IPS-11a (cell line): Measurements from ENCODE around the gene ZNF454.

Experiments
- H3K4me3 ChIP-seq: one replicate; pipeline ENCODE4 v1.5.1; 2013; ENCODE audit warnings: low read depth, low read length, control low read depth

ZNF454 gene

GRCh38 chr5:178940569-178941360, at the start of gene ZNF454:
Gene ZNF454, plus strand, starts transcription at chr5:178941198. Its CDS starts 1,594 bp downstream, at chr5:178942792.
- H3K4me3 ChIP-seq, result peak within 1 kb of the TSS; percentile 53

- peak within 1 kb of the TSS; percentile 78 for H3K4me3 ChIP-seq
Measured at GRCh38 chr5:178895615-178896571, 45.1 kb upstream of the ZNF454 start, which contains the start of gene ZFP2. Gene ZFP2, plus strand, starts transcription at chr5:178895913. Its CDS starts 35,401 bp downstream, at chr5:178931314.

GRCh38 chr5:178899289-178899688, 41.7 kb upstream of the ZNF454 start:
- H3K4me3 ChIP-seq, result no peak overlapping the region

GRCh38 chr5:178902849-178903248, 38.1 kb upstream of the ZNF454 start:
- no peak overlapping the region for H3K4me3 ChIP-seq

- no peak overlapping the region for H3K4me3 ChIP-seq
Measured at GRCh38 chr5:178931846-178932760, 8.9 kb upstream of the ZNF454 start.

- H3K4me3 ChIP-seq, result peak overlapping the region; percentile 53
Measured at GRCh38 chr5:178941361-178941760, 363 bp downstream of the ZNF454 start.

GRCh38 chr5:178965465-178966055, 24.6 kb downstream of the ZNF454 start:
- no peak overlapping the region for H3K4me3 ChIP-seq

GRCh38 chr5:178981381-178981780, 40.4 kb downstream of the ZNF454 start:
- H3K4me3 ChIP-seq, result no peak overlapping the region

GRCh38 chr5:178982941-178983340, 41.9 kb downstream of the ZNF454 start:
- H3K4me3 ChIP-seq, result no peak overlapping the region

- no peak overlapping the region for H3K4me3 ChIP-seq
Measured at GRCh38 chr5:178983728-178984127, 42.7 kb downstream of the ZNF454 start.

- no peak overlapping the region for H3K4me3 ChIP-seq
Measured at GRCh38 chr5:178984145-178985072, 43.4 kb downstream of the ZNF454 start.

GRCh38 chr5:178986326-178986960, 45.4 kb downstream of the ZNF454 start:
- H3K4me3 ChIP-seq, result no peak overlapping the region

GRCh38 chr5:178988436-178989220, 47.6 kb downstream of the ZNF454 start:
- no peak overlapping the region for H3K4me3 ChIP-seq

- H3K4me3 ChIP-seq, result no peak overlapping the region
Measured at GRCh38 chr5:178989311-178989710, 48.3 kb downstream of the ZNF454 start.

GRCh38 chr5:178990491-178990890, 49.5 kb downstream of the ZNF454 start:
- H3K4me3 ChIP-seq, result no peak overlapping the region

- no peak overlapping the region for H3K4me3 ChIP-seq
Measured at GRCh38 chr5:178991190-178992145, 50.5 kb downstream of the ZNF454 start.
